IMR-90 (cell line): ENCODE results near the gene TRAIP. TPM values are rescaled to one million over a fixed set of nuclear protein-coding genes. Genes with fewer than 3 reads are reported as not detected.

Source experiments
- CTCF ChIP-seq: conservative IDR thresholded peaks from 2 replicates; pipeline ENCODE4 v1.5.1; 2012; ENCODE audit warnings: mild to moderate bottlenecking, low read depth, low read length, improper control_type of control experiment
- polyA plus RNA-seq, 3 experiments: library from polyadenylated mRNA; depleted of rRNA; stranded (reverse); fragments of >200 nt; gene quantifications; 2 replicates each; pipeline ENCODE4 v1.2.3, GENCODE V29; 2012; ENCODE audit warnings: low replicate concordance in 1 of 3
- total RNA-seq: library from RNA; depleted of rRNA; stranded (reverse); fragments of >200 nt; gene quantifications from 2 replicates; pipeline ENCODE4 v1.2.3, GENCODE V29; 2012

Gene TRAIP
- total and polyA plus RNA-seq, 2 of the 4 experiments (the other 2 are of a cell fraction): 6.3 to 9.2 TPM

GRCh38 chr3:49780080-49780974, 76.0 kb downstream of the TRAIP start (continued):
- no peak for TF ChIP-seq CTCF
